ENCODE results near the gene DCAF11. TPM values are rescaled to one million over a fixed set of nuclear protein-coding genes. Genes with fewer than 3 reads are reported as not detected.

DCAF11 gene
- total and polyA plus RNA-seq, 2 of the 13 experiments (the other 11 are each of a cell fraction or from before 2014, with no cell fraction given) = 150 to 257 TPM

DNA sequence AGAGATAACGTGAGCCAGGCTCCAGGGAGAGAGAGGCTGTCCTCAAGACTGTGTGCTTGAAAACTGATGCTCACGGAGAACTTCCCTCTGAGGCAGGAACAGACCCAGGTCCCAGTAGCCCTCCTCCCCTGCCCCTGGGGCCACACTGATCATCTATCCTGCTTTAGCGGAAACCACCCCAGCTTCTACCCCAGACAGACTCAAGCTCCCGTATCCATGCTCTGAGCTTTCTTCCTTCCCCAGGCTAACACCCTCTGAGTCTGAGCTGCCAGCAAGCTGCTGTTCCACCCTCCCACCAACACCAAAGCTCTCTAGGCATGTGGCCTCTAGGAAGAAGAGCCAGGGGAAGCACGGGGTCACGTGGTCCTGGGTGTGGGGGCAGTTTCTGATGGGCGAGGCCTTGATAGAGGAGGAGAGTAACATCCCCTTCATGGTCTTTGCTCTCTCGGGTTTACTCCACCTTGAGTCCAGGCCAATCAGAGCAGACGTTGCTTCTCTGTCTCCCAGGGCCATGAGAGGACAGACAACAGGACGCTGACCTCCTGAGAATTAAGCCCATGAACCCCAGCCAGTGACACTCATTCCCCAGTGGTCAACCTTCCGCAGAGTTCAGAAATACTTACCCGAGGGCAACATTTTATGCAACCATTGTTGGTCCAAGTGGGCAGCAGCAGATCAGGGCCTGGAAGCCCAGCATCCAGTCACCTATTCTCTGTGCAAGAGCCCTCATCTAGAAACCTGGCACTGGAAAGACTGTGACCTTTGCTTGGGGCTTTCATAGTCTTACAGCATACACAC, 19.1 kb upstream of the DCAF11 start (continued):
- TF ChIP-seq, protein P1, sequence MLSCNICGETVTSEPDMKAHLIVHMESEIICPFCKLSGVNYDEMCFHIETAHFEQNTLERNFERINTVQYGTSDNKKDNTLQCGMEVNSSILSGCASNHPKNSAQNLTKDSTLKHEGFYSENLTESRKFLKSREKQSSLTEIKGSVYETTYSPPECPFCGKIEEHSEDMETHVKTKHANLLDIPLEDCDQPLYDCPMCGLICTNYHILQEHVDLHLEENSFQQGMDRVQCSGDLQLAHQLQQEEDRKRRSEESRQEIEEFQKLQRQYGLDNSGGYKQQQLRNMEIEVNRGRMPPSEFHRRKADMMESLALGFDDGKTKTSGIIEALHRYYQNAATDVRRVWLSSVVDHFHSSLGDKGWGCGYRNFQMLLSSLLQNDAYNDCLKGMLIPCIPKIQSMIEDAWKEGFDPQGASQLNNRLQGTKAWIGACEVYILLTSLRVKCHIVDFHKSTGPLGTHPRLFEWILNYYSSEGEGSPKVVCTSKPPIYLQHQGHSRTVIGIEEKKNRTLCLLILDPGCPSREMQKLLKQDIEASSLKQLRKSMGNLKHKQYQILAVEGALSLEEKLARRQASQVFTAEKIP (CRISPR knock-in tag; IDR thresholded peaks at IDR 0.05; ENCODE audit: borderline replicate concordance) = no peak
- TF ChIP-seq ZNF790 (CRISPR knock-in tag; IDR thresholded peaks at IDR 0.05; ENCODE audit: borderline replicate concordance) (no peak), HNRNPLL (IDR thresholded peaks at IDR 0.05; ENCODE audit: low read depth, low read length, poor library complexity, severe bottlenecking) (no peak), CBFB (CRISPR knock-in tag; IDR thresholded peaks at IDR 0.05) (peak; percentile 69; the same call in 1 of the 2 replicates), MXD4 (CRISPR knock-in tag; IDR thresholded peaks at IDR 0.05) (peak; percentile 99), MZF1 (CRISPR knock-in tag; IDR thresholded peaks at IDR 0.05; ENCODE audit: borderline replicate concordance) (peak; percentile 82; the same call in 1 of the 2 replicates), DNMT3B (CRISPR knock-in tag; conservative IDR thresholded peaks at IDR 0.05) (peak; percentile 99), ZFX (CRISPR knock-in tag; IDR thresholded peaks at IDR 0.05; ENCODE audit: low read depth) (peak; percentile 97), ZNF546 (CRISPR knock-in tag; conservative IDR thresholded peaks at IDR 0.05) (peak; percentile 76; the same call in 1 of the 2 replicates), ZNF350 (CRISPR knock-in tag; IDR thresholded peaks at IDR 0.05; ENCODE audit: borderline replicate concordance, low read depth) (peak; percentile 97), SIX1 (CRISPR knock-in tag; IDR thresholded peaks at IDR 0.05; ENCODE audit: borderline replicate concordance) (peak; percentile 70), TMF1 (CRISPR knock-in tag; IDR thresholded peaks at IDR 0.05; ENCODE audit: low read depth) (peak; percentile 96), PHF8 (CRISPR knock-in tag; IDR thresholded peaks at IDR 0.05) (peak; percentile 67), RFX5 (IDR thresholded peaks at IDR 0.05; ENCODE audit: low read depth, low read length) (no peak), ZMYM4 (CRISPR knock-in tag; IDR thresholded peaks at IDR 0.05) (no peak), SOX6 (IDR thresholded peaks at IDR 0.05) (no peak), SOX6 (CRISPR knock-in tag; IDR thresholded peaks at IDR 0.05) (peak; percentile 90), ZMYM2 (CRISPR knock-in tag; IDR thresholded peaks at IDR 0.05) (peak; percentile 84; the same call in 1 of the 2 replicates)
- TF ChIP-seq, protein P2, sequence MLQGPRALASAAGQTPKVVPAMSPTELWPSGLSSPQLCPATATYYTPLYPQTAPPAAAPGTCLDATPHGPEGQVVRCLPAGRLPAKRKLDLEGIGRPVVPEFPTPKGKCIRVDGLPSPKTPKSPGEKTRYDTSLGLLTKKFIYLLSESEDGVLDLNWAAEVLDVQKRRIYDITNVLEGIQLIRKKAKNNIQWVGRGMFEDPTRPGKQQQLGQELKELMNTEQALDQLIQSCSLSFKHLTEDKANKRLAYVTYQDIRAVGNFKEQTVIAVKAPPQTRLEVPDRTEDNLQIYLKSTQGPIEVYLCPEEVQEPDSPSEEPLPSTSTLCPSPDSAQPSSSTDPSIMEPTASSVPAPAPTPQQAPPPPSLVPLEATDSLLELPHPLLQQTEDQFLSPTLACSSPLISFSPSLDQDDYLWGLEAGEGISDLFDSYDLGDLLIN (CRISPR knock-in tag; IDR thresholded peaks at IDR 0.05; ENCODE audit: borderline replicate concordance) = no peak
- TF ChIP-seq, protein P3, sequence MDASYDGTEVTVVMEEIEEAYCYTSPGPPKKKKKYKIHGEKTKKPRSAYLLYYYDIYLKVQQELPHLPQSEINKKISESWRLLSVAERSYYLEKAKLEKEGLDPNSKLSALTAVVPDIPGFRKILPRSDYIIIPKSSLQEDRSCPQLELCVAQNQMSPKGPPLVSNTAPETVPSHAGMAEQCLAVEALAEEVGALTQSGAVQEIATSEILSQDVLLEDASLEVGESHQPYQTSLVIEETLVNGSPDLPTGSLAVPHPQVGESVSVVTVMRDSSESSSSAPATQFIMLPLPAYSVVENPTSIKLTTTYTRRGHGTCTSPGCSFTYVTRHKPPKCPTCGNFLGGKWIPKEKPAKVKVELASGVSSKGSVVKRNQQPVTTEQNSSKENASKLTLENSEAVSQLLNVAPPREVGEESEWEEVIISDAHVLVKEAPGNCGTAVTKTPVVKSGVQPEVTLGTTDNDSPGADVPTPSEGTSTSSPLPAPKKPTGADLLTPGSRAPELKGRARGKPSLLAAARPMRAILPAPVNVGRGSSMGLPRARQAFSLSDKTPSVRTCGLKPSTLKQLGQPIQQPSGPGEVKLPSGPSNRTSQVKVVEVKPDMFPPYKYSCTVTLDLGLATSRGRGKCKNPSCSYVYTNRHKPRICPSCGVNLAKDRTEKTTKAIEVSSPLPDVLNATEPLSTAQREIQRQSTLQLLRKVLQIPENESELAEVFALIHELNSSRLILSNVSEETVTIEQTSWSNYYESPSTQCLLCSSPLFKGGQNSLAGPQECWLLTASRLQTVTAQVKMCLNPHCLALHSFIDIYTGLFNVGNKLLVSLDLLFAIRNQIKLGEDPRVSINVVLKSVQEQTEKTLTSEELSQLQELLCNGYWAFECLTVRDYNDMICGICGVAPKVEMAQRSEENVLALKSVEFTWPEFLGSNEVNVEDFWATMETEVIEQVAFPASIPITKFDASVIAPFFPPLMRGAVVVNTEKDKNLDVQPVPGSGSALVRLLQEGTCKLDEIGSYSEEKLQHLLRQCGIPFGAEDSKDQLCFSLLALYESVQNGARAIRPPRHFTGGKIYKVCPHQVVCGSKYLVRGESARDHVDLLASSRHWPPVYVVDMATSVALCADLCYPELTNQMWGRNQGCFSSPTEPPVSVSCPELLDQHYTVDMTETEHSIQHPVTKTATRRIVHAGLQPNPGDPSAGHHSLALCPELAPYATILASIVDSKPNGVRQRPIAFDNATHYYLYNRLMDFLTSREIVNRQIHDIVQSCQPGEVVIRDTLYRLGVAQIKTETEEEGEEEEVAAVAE (CRISPR knock-in tag; IDR thresholded peaks at IDR 0.05; ENCODE audit: borderline replicate concordance) = peak; percentile 100
- TF ChIP-seq, protein P4, sequence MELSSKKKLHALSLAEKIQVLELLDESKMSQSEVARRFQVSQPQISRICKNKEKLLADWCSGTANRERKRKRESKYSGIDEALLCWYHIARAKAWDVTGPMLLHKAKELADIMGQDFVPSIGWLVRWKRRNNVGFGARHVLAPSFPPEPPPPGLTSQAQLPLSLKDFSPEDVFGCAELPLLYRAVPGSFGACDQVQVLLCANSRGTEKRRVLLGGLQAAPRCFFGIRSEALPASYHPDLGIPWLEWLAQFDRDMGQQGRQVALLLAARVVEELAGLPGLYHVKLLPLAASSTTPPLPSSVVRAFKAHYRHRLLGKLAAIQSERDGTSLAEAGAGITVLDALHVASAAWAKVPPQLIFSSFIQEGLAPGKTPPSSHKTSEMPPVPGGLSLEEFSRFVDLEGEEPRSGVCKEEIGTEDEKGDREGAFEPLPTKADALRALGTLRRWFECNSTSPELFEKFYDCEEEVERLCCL (CRISPR knock-in tag; IDR thresholded peaks at IDR 0.05; ENCODE audit: borderline replicate concordance) = peak; percentile 94; the same call in 1 of the 2 replicates
